ENCODE results near the gene CORO1C.
A peak's percentile ranks its signal among the peaks of the same experiment; 100 is the strongest.

CORO1C gene

GRCh38 chr12:108696111-108696995 lies 35.0 kb downstream of the CORO1C start:
- peak; percentile 12 for DNase-seq (ENCODE audit: low read depth)

- DNase-seq (ENCODE audit: low read depth), result no peak
These were observed 36.5 kb downstream of the CORO1C start for GRCh38 chr12:108694812-108695278.

GRCh38 chr12:108693751-108694150 lies 37.6 kb downstream of the CORO1C start:
- DNase-seq (ENCODE audit: low read depth), result no peak

GRCh38 chr12:108693186-108693730 lies 38.1 kb downstream of the CORO1C start:
- no peak for DNase-seq (ENCODE audit: low read depth)

- DNase-seq (ENCODE audit: low read depth), result no peak
These were observed 39.1 kb downstream of the CORO1C start for GRCh38 chr12:108691998-108692808.

GRCh38 chr12:108691175-108691997 lies 39.9 kb downstream of the CORO1C start:
- DNase-seq (ENCODE audit: low read depth), result peak; percentile 63

- DNase-seq (ENCODE audit: low read depth), result no peak
These were observed 40.7 kb downstream of the CORO1C start for GRCh38 chr12:108690542-108691174.

GRCh38 chr12:108690191-108690518 lies 41.2 kb downstream of the CORO1C start:
- no peak for DNase-seq (ENCODE audit: low read depth)

GRCh38 chr12:108689314-108690190 lies 41.8 kb downstream of the CORO1C start:
- DNase-seq (ENCODE audit: low read depth), result no peak

- DNase-seq (ENCODE audit: low read depth), result no peak
These were observed 44.5 kb downstream of the CORO1C start for GRCh38 chr12:108686780-108687179.

- no peak for DNase-seq (ENCODE audit: low read depth)
These were observed 45.7 kb downstream of the CORO1C start for GRCh38 chr12:108685469-108686260.

- no peak for DNase-seq (ENCODE audit: low read depth)
These were observed 47.3 kb downstream of the CORO1C start for GRCh38 chr12:108683906-108684556.

- no peak for DNase-seq (ENCODE audit: low read depth)
These were observed 50.0 kb downstream of the CORO1C start for GRCh38 chr12:108681317-108681716.

GRCh38 chr12:108679106-108679681 lies 52.1 kb downstream of the CORO1C start:
- no peak for DNase-seq (ENCODE audit: low read depth)

- no peak for DNase-seq (ENCODE audit: low read depth)
These were observed 53.1 kb downstream of the CORO1C start for GRCh38 chr12:108678104-108678730.

GRCh38 chr12:108677381-108677780 lies 53.9 kb downstream of the CORO1C start:
- DNase-seq (ENCODE audit: low read depth), result no peak

- DNase-seq (ENCODE audit: low read depth), result no peak
These were observed 54.6 kb downstream of the CORO1C start for GRCh38 chr12:108676707-108677106.

- DNase-seq (ENCODE audit: low read depth), result no peak
These were observed 55.5 kb downstream of the CORO1C start for GRCh38 chr12:108675792-108676191.

All from stimulated activated CD4-positive, alpha-beta T cell treated with anti-CD3 and anti-CD28 coated beads, Interleukin-2, amount 100 ng/mL, for 4 hours (primary cell).